ENCODE measurements around the gene MRPS16. TPM values are rescaled to one million over a fixed set of nuclear protein-coding genes. Genes with fewer than 3 reads are reported as not detected.

Gene MRPS16
- total and polyA plus RNA-seq, 2 experiments from 2014 or later = 57.2 to 109 TPM

- DNase-seq = no peak
- no peak overlapping the region for H3K27ac ChIP-seq
- no peaks in the 10 kb centered on the region for H3K27me3 ChIP-seq (replicated peaks; ENCODE audit: insufficient read depth)
- no peaks in the 10 kb centered on the region for H3K9me3 ChIP-seq (ENCODE audit: low read depth)
- H3K36me3 ChIP-seq (ENCODE audit: low read depth) = no peaks in the 10 kb centered on the region
- no peak overlapping the region for H3K9ac ChIP-seq
- no peak overlapping the region for H3K4me3 ChIP-seq
- no peaks in the 10 kb centered on the region for H3F3A ChIP-seq (ENCODE audit: insufficient read depth)
- TF ChIP-seq EZH2phosphoT487 (IDR thresholded peaks at IDR 0.05; ENCODE audit: insufficient read depth, low read depth) (no peak), EZH2 (IDR thresholded peaks at IDR 0.05; ENCODE audit: insufficient read depth, poor library complexity, severe bottlenecking) (no peak)
- H2AFZ ChIP-seq = no peak overlapping the region
- in situ Hi-C loops (cut with MboI) = no loop called here
- no peaks in the 10 kb centered on the region for H3K9me2 ChIP-seq (ENCODE audit: insufficient read depth)
- WGBS, 2 experiments (ENCODE audit: low coverage in 1 of 2, low lambda C conversion rate in 2 of 2, missing lambda C conversion rate in 2 of 2) = 51 to 59% methylated on average over 1 of the region's 1 CpG
- no peaks in the 10 kb centered on the region for H3K79me2 ChIP-seq (ENCODE audit: insufficient read depth)
- H3K4me1 ChIP-seq (ENCODE audit: insufficient read depth) = no peaks in the 10 kb centered on the region
- H4K20me1 ChIP-seq (ENCODE audit: insufficient read depth) = no peaks in the 10 kb centered on the region
- no peak overlapping the region for H3K4me2 ChIP-seq (ENCODE audit: unreplicated experiment)
Measured at GRCh38 chr10:73287441-73287840, 35.0 kb upstream of the MRPS16 start.

DNA sequence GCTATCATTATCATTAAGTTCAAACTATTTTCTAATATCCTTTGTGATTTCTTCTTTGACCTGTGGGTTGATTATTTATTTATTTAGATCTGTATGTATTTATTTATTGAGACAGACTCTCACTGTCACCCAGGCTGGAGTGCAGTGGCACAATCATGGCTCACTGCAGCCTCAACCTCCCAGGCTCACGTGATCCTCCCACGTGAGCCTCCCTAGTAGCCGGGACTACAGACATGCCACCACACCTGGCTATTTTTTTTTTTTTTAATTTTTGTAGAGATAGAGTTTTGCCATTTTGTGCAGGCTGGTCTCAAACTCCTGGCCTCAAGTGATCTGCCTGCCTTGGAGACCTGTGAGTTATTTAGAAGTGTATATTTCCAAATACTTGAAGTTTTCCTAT is 28.7 kb upstream of the MRPS16 start:
- Histone ChIP-seq H3K9ac (no peak overlapping the region), H3K27ac (no peak overlapping the region), H3K27me3 (replicated peaks; ENCODE audit: insufficient read depth) (no peaks in the 10 kb centered on the region), H2AFZ (no peak overlapping the region), H4K20me1 (ENCODE audit: insufficient read depth) (no peaks in the 10 kb centered on the region), H3K9me2 (ENCODE audit: insufficient read depth) (no peaks in the 10 kb centered on the region), H3K9me3 (ENCODE audit: low read depth) (no peaks in the 10 kb centered on the region), H3F3A (ENCODE audit: insufficient read depth) (no peaks in the 10 kb centered on the region), H3K4me3 (no peak overlapping the region), H3K4me2 (ENCODE audit: unreplicated experiment) (no peak overlapping the region), H3K4me1 (ENCODE audit: insufficient read depth) (peaks cover 5% of the 10 kb centered on the region; the same call in 1 of the 2 replicates), H3K79me2 (ENCODE audit: insufficient read depth) (no peaks in the 10 kb centered on the region), H3K36me3 (ENCODE audit: low read depth) (no peaks in the 10 kb centered on the region)
- WGBS, 2 experiments (ENCODE audit: low coverage in 1 of 2, low lambda C conversion rate in 2 of 2, missing lambda C conversion rate in 2 of 2) = 71 to 87% methylated on average over 3 of the region's 3 CpGs
- in situ Hi-C loops (cut with MboI) = no loop called here
- DNase-seq = no peak
- TF ChIP-seq EZH2 (IDR thresholded peaks at IDR 0.05; ENCODE audit: insufficient read depth, poor library complexity, severe bottlenecking) (no peak), EZH2phosphoT487 (IDR thresholded peaks at IDR 0.05; ENCODE audit: insufficient read depth, low read depth) (no peak)

- H2AFZ ChIP-seq = no peak overlapping the region
- H3K9ac ChIP-seq = no peak overlapping the region
- H3K9me2 ChIP-seq (ENCODE audit: insufficient read depth) = no peaks in the 10 kb centered on the region
- no peaks in the 10 kb centered on the region for H3K9me3 ChIP-seq (ENCODE audit: low read depth)
- H4K20me1 ChIP-seq (ENCODE audit: insufficient read depth) = no peaks in the 10 kb centered on the region
- no peak overlapping the region for H3K4me2 ChIP-seq (ENCODE audit: unreplicated experiment)
- WGBS, 2 experiments (ENCODE audit: low coverage in 1 of 2, low lambda C conversion rate in 2 of 2, missing lambda C conversion rate in 2 of 2) = 76 to 86% methylated on average over 2 of the region's 2 CpGs
- peaks cover 7% of the 10 kb centered on the region for H3K4me1 ChIP-seq (ENCODE audit: insufficient read depth)
- no peaks in the 10 kb centered on the region for H3K36me3 ChIP-seq (ENCODE audit: low read depth)
- no peak overlapping the region for H3K4me3 ChIP-seq
- no peak overlapping the region for H3K27ac ChIP-seq
- H3K27me3 ChIP-seq (replicated peaks; ENCODE audit: insufficient read depth) = no peaks in the 10 kb centered on the region
- no peak for TF ChIP-seq EZH2 (IDR thresholded peaks at IDR 0.05; ENCODE audit: insufficient read depth, poor library complexity, severe bottlenecking)
- no peak for TF ChIP-seq EZH2phosphoT487 (IDR thresholded peaks at IDR 0.05; ENCODE audit: insufficient read depth, low read depth)
- no peak for DNase-seq
- H3F3A ChIP-seq (ENCODE audit: insufficient read depth) = 0 out of 2 replicates have a peak, but pooled peaks cover 5% of the 10 kb centered on the region
- in situ Hi-C loops (cut with MboI) = no loop called here
- H3K79me2 ChIP-seq (ENCODE audit: insufficient read depth) = no peaks in the 10 kb centered on the region
Measured at GRCh38 chr10:73264423-73264822, 12.0 kb upstream of the MRPS16 start.

GRCh38 chr10:73263693-73264347 is 11.4 kb upstream of the MRPS16 start:
- in situ Hi-C loops (cut with MboI) = no loop called here
- Histone ChIP-seq H4K20me1 (ENCODE audit: insufficient read depth) (no peaks in the 10 kb centered on the region), H3K4me2 (ENCODE audit: unreplicated experiment) (peak overlapping the region; percentile 10), H3K4me1 (ENCODE audit: insufficient read depth) (peaks cover 7% of the 10 kb centered on the region), H3F3A (ENCODE audit: insufficient read depth) (0 out of 2 replicates have a peak, but pooled peaks cover 5% of the 10 kb centered on the region), H3K4me3 (no peak overlapping the region), H2AFZ (no peak overlapping the region; the same call in 1 of the 2 replicates), H3K9me2 (ENCODE audit: insufficient read depth) (no peaks in the 10 kb centered on the region), H3K9me3 (ENCODE audit: low read depth) (no peaks in the 10 kb centered on the region), H3K9ac (no peak overlapping the region), H3K79me2 (ENCODE audit: insufficient read depth) (no peaks in the 10 kb centered on the region), H3K27ac (no peak overlapping the region), H3K36me3 (ENCODE audit: low read depth) (no peaks in the 10 kb centered on the region), H3K27me3 (replicated peaks; ENCODE audit: insufficient read depth) (no peaks in the 10 kb centered on the region)
- TF ChIP-seq EZH2 (IDR thresholded peaks at IDR 0.05; ENCODE audit: insufficient read depth, poor library complexity, severe bottlenecking) = no peak
- no peak for TF ChIP-seq EZH2phosphoT487 (IDR thresholded peaks at IDR 0.05; ENCODE audit: insufficient read depth, low read depth)
- peak; percentile 56 for DNase-seq
- 92 to 97% methylated on average over 1 of the region's 1 CpG for WGBS, 2 experiments (ENCODE audit: low coverage in 1 of 2, low lambda C conversion rate in 2 of 2, missing lambda C conversion rate in 2 of 2)

Data from GM23248 (cell line).